Measurements from ENCODE around the gene LSM14A. TPM values are rescaled to one million over a fixed set of nuclear protein-coding genes. Genes with fewer than 3 reads are reported as not detected.

Gene LSM14A
- total RNA-seq, 1 experiment from 2014 or later = 161 TPM

DNA sequence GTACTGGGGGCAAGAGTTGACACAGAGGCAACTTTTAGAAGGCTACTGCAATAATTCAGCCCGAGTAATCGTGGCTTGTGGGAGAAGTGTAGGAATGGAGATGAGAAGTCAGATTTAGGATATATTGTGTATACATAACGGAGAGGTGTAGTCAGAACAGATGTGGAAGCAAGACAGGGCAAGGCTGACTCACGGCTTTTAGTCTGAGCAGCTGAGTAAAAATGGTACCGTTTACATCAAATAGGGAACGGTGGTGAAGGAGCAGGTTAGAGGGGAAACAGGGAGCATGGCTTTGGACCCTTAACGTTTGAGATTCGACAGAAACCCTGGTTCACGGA, 796 bp upstream of the LSM14A start:
- DNase-seq (ENCODE audit: low spot score) (no peak), ATAC-seq (no peak)
- peaks cover 11% of the 10 kb centered on the region for H3K36me3 Mint-ChIP-seq
- H3K9me3 Mint-ChIP-seq = no peaks in the 10 kb centered on the region
- peak overlapping the region; percentile 97 for H3K4me3 Mint-ChIP-seq
- peaks cover 29% of the 10 kb centered on the region for H3K4me1 Mint-ChIP-seq
- CTCF ChIA-PET = interaction anchor here (0.6 to 1.8 kb wide), 2 partner anchors 394 to 755 kb away, joined by 3 to 5 read pairs; no protein-coding TSS in a partner anchor
- TF ChIP-seq, protein P1, sequence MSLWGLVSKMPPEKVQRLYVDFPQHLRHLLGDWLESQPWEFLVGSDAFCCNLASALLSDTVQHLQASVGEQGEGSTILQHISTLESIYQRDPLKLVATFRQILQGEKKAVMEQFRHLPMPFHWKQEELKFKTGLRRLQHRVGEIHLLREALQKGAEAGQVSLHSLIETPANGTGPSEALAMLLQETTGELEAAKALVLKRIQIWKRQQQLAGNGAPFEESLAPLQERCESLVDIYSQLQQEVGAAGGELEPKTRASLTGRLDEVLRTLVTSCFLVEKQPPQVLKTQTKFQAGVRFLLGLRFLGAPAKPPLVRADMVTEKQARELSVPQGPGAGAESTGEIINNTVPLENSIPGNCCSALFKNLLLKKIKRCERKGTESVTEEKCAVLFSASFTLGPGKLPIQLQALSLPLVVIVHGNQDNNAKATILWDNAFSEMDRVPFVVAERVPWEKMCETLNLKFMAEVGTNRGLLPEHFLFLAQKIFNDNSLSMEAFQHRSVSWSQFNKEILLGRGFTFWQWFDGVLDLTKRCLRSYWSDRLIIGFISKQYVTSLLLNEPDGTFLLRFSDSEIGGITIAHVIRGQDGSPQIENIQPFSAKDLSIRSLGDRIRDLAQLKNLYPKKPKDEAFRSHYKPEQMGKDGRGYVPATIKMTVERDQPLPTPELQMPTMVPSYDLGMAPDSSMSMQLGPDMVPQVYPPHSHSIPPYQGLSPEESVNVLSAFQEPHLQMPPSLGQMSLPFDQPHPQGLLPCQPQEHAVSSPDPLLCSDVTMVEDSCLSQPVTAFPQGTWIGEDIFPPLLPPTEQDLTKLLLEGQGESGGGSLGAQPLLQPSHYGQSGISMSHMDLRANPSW (CRISPR knock-in tag; conservative IDR thresholded peaks at IDR 0.05; ENCODE audit: low read depth) = no peak
- TF ChIP-seq, protein P2, sequence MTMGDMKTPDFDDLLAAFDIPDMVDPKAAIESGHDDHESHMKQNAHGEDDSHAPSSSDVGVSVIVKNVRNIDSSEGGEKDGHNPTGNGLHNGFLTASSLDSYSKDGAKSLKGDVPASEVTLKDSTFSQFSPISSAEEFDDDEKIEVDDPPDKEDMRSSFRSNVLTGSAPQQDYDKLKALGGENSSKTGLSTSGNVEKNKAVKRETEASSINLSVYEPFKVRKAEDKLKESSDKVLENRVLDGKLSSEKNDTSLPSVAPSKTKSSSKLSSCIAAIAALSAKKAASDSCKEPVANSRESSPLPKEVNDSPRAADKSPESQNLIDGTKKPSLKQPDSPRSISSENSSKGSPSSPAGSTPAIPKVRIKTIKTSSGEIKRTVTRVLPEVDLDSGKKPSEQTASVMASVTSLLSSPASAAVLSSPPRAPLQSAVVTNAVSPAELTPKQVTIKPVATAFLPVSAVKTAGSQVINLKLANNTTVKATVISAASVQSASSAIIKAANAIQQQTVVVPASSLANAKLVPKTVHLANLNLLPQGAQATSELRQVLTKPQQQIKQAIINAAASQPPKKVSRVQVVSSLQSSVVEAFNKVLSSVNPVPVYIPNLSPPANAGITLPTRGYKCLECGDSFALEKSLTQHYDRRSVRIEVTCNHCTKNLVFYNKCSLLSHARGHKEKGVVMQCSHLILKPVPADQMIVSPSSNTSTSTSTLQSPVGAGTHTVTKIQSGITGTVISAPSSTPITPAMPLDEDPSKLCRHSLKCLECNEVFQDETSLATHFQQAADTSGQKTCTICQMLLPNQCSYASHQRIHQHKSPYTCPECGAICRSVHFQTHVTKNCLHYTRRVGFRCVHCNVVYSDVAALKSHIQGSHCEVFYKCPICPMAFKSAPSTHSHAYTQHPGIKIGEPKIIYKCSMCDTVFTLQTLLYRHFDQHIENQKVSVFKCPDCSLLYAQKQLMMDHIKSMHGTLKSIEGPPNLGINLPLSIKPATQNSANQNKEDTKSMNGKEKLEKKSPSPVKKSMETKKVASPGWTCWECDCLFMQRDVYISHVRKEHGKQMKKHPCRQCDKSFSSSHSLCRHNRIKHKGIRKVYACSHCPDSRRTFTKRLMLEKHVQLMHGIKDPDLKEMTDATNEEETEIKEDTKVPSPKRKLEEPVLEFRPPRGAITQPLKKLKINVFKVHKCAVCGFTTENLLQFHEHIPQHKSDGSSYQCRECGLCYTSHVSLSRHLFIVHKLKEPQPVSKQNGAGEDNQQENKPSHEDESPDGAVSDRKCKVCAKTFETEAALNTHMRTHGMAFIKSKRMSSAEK (CRISPR knock-in tag; IDR thresholded peaks at IDR 0.05; ENCODE audit: borderline replicate concordance) = no peak
- TF ChIP-seq OVOL2 (CRISPR knock-in tag; IDR thresholded peaks at IDR 0.05; ENCODE audit: borderline replicate concordance) = no peak
- TF ChIP-seq, protein P3, sequence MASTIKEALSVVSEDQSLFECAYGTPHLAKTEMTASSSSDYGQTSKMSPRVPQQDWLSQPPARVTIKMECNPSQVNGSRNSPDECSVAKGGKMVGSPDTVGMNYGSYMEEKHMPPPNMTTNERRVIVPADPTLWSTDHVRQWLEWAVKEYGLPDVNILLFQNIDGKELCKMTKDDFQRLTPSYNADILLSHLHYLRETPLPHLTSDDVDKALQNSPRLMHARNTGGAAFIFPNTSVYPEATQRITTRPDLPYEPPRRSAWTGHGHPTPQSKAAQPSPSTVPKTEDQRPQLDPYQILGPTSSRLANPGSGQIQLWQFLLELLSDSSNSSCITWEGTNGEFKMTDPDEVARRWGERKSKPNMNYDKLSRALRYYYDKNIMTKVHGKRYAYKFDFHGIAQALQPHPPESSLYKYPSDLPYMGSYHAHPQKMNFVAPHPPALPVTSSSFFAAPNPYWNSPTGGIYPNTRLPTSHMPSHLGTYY (CRISPR knock-in tag; IDR thresholded peaks at IDR 0.05) = no peak
- TF ChIP-seq, protein P4, sequence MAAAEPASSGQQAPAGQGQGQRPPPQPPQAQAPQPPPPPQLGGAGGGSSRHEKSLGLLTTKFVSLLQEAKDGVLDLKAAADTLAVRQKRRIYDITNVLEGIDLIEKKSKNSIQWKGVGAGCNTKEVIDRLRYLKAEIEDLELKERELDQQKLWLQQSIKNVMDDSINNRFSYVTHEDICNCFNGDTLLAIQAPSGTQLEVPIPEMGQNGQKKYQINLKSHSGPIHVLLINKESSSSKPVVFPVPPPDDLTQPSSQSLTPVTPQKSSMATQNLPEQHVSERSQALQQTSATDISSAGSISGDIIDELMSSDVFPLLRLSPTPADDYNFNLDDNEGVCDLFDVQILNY (CRISPR knock-in tag; IDR thresholded peaks at IDR 0.05) = no peak
- TF ChIP-seq, protein P5, sequence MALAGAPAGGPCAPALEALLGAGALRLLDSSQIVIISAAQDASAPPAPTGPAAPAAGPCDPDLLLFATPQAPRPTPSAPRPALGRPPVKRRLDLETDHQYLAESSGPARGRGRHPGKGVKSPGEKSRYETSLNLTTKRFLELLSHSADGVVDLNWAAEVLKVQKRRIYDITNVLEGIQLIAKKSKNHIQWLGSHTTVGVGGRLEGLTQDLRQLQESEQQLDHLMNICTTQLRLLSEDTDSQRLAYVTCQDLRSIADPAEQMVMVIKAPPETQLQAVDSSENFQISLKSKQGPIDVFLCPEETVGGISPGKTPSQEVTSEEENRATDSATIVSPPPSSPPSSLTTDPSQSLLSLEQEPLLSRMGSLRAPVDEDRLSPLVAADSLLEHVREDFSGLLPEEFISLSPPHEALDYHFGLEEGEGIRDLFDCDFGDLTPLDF (CRISPR knock-in tag; IDR thresholded peaks at IDR 0.05) = no peak
- peaks cover 3% of the 10 kb centered on the region; the same call in 1 of the 2 replicates for H3K27me3 Mint-ChIP-seq (ENCODE audit: low read depth)
- POLR2A ChIA-PET = interaction anchor here (0.6 to 1.7 kb wide), 4 partner anchors 14 to 1031 kb away, joined by 3 to 4 read pairs (median 3); no protein-coding TSS in a partner anchor
- H3K27ac Mint-ChIP-seq = peak overlapping the region; percentile 98

DNA sequence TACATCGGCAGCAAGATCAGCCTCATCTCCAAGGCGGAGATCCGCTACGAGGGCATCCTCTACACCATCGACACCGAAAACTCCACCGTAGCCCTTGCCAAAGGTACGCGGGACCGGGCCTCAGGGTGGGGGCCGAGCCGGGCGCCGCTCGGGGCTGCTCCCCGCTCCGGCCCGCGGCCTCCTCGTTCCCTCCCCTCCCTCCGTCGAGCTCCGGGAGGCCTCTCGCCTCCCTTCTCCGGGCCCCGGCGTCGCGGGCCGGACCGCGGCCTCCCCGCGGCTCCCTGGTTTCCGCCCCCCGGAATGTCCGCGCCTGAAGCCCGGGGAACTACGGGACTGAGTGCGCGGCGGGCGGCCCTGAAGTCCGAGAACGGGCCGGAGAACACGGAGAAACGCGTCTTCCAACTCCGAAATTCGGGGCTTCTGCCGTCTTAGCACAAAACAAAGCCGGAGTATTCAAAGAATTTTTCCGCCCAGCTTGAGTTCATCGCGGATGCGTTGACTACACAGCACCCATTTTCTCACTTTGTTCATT, 423 bp downstream of the LSM14A start:
- H3K27me3 Mint-ChIP-seq (ENCODE audit: low read depth) = peaks cover 3% of the 10 kb centered on the region; the same call in 1 of the 2 replicates
- peaks cover 11% of the 10 kb centered on the region for H3K36me3 Mint-ChIP-seq
- ChIA-PET CTCF (interaction anchor here (1.0 kb wide), 1 partner anchor 27 kb away, joined by 3 read pairs; no protein-coding TSS in a partner anchor), POLR2A (interaction anchor here (1.1 to 1.5 kb wide), 2 partner anchors 9 to 19 kb away, joined by 3 read pairs; no protein-coding TSS in a partner anchor)
- H3K9me3 Mint-ChIP-seq = no peaks in the 10 kb centered on the region
- ATAC-seq (peak; percentile 6), DNase-seq (ENCODE audit: low spot score) (no peak)
- peaks cover 41% of the 10 kb centered on the region for H3K4me1 Mint-ChIP-seq
- H3K27ac Mint-ChIP-seq = peak overlapping the region; percentile 100
- H3K4me3 Mint-ChIP-seq = peak overlapping the region; percentile 97
- TF ChIP-seq, protein P6, sequence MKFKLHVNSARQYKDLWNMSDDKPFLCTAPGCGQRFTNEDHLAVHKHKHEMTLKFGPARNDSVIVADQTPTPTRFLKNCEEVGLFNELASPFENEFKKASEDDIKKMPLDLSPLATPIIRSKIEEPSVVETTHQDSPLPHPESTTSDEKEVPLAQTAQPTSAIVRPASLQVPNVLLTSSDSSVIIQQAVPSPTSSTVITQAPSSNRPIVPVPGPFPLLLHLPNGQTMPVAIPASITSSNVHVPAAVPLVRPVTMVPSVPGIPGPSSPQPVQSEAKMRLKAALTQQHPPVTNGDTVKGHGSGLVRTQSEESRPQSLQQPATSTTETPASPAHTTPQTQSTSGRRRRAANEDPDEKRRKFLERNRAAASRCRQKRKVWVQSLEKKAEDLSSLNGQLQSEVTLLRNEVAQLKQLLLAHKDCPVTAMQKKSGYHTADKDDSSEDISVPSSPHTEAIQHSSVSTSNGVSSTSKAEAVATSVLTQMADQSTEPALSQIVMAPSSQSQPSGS (CRISPR knock-in tag; IDR thresholded peaks at IDR 0.05; ENCODE audit: borderline replicate concordance, low read depth) = no peak
- no peak for TF ChIP-seq GRHL2 (CRISPR knock-in tag; IDR thresholded peaks at IDR 0.05; ENCODE audit: insufficient replicate concordance, severe bottlenecking)
- TF ChIP-seq, protein P7, sequence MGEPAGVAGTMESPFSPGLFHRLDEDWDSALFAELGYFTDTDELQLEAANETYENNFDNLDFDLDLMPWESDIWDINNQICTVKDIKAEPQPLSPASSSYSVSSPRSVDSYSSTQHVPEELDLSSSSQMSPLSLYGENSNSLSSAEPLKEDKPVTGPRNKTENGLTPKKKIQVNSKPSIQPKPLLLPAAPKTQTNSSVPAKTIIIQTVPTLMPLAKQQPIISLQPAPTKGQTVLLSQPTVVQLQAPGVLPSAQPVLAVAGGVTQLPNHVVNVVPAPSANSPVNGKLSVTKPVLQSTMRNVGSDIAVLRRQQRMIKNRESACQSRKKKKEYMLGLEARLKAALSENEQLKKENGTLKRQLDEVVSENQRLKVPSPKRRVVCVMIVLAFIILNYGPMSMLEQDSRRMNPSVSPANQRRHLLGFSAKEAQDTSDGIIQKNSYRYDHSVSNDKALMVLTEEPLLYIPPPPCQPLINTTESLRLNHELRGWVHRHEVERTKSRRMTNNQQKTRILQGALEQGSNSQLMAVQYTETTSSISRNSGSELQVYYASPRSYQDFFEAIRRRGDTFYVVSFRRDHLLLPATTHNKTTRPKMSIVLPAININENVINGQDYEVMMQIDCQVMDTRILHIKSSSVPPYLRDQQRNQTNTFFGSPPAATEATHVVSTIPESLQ (CRISPR knock-in tag; IDR thresholded peaks at IDR 0.05) = no peak
- TF ChIP-seq, protein P8, sequence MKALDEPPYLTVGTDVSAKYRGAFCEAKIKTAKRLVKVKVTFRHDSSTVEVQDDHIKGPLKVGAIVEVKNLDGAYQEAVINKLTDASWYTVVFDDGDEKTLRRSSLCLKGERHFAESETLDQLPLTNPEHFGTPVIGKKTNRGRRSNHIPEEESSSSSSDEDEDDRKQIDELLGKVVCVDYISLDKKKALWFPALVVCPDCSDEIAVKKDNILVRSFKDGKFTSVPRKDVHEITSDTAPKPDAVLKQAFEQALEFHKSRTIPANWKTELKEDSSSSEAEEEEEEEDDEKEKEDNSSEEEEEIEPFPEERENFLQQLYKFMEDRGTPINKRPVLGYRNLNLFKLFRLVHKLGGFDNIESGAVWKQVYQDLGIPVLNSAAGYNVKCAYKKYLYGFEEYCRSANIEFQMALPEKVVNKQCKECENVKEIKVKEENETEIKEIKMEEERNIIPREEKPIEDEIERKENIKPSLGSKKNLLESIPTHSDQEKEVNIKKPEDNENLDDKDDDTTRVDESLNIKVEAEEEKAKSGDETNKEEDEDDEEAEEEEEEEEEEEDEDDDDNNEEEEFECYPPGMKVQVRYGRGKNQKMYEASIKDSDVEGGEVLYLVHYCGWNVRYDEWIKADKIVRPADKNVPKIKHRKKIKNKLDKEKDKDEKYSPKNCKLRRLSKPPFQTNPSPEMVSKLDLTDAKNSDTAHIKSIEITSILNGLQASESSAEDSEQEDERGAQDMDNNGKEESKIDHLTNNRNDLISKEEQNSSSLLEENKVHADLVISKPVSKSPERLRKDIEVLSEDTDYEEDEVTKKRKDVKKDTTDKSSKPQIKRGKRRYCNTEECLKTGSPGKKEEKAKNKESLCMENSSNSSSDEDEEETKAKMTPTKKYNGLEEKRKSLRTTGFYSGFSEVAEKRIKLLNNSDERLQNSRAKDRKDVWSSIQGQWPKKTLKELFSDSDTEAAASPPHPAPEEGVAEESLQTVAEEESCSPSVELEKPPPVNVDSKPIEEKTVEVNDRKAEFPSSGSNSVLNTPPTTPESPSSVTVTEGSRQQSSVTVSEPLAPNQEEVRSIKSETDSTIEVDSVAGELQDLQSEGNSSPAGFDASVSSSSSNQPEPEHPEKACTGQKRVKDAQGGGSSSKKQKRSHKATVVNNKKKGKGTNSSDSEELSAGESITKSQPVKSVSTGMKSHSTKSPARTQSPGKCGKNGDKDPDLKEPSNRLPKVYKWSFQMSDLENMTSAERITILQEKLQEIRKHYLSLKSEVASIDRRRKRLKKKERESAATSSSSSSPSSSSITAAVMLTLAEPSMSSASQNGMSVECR (CRISPR knock-in tag; IDR thresholded peaks at IDR 0.05; ENCODE audit: borderline replicate concordance) = no peak
- no peak for TF ChIP-seq ATF1 (CRISPR knock-in tag; IDR thresholded peaks at IDR 0.05)
